NCI-H82 treated with DMSO at 0.1 percent for 48 hours (cell line): ENCODE results near the gene CNPY4.
"Not testable (repeated sequence)": the region's sequence is repeated elsewhere in the genome, so short reads cannot be mapped to it uniquely, and the experiment has no call there.

Source experiments
- DNase-seq: peaks from one replicate; lab custom pipeline; 2025; ENCODE audit not compliant: unreplicated experiment; lab: John Stamatoyannopoulos, UW

The CNPY4 gene

DNA sequence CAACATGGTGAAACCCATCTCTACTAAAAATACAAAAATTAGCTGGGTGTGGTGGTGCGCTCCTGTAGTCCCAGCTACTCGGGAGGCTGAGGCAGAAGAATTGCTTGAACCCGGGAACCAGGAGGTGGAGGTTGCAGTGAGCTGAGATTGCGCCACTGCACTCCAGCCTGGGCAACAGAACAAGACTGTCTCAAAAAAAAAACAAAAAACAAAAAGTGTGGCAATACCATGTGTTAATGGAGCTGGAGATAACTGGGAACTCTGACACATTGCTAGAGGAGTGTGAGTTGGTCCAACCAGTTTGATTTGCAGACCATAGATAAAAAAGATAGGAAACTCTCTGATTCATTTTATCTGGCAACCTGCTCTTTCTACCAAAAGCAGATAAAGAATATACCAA lies 26.9 kb downstream of the CNPY4 start:
- DNase-seq: not testable (repeated sequence)

DNA sequence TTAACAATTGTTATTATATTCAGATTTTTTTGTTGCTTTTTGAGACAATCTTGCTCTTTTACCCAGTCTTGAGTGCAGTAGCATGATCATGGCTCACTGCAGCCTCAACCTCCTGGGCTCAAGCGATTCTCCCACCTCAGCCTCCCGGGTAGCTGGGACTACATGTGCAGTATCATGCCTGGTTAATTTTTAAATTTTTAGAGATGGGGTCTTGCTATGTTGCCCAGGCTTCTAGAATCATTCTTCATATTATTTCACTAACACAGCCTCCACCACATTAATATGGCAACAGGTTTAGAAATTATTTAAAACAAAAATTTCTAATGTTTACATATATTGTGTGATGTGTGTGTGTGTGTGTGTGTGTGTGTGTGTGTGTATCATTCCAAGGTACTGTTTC lies 27.8 kb downstream of the CNPY4 start:
- no peak for DNase-seq

- no peak for DNase-seq
These were observed 28.8 kb downstream of the CNPY4 start for GRCh38 chr7:100148225-100148558.

- DNase-seq: peak; percentile 98
These were observed 29.3 kb downstream of the CNPY4 start, which contains the start of gene LAMTOR4 for GRCh38 chr7:100148559-100149328. Gene LAMTOR4, plus strand, starts transcription at chr7:100148918. Its CDS starts 55 bp downstream, at chr7:100148973.

- DNase-seq: no peak
These were observed 33.0 kb downstream of the CNPY4 start for GRCh38 chr7:100152404-100152803.

- DNase-seq: no peak
These were observed 33.7 kb downstream of the CNPY4 start for GRCh38 chr7:100152937-100153666.

DNA sequence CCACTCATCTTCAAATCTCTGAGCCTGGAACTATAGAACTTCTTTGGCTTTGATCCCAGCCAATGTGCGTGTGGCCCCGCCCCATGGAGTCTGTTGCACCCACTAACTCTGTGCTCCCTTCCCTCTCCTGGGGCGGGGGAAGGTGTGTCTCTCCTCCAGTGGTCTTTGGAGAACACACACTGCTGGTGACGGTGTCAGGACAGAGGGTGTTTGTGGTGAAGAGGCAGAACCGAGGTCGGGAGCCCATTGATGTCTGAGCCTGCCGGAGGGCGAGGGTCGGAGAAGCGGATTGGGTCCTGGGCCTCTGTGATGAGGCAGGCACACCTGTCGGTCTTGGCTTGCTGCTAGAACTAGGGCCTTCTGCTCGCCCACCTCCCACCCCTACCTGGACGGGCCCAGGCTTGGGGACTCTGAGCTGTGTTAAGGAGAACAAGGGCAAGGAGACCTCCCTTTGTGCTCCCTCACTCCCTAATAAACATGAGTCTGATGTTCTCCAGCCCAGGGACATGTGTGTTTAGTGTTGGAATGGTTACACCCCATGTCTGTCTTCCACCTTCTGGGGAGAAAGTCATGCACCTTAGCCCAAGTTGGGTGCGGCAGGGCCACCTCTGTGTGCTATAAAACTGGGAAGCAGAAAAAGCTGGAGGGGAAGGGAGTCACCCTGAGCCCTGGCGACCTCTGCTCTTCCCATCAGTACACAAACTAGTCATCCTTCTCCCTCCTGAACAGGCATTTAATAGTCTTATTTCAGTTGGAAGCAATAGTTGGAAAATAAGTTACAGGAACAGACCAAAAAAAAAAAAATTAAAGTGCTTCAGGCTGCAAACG lies 34.5 kb downstream of the CNPY4 start:
- DNase-seq: no peak

GRCh38 chr7:100154651-100155491 lies 35.4 kb downstream of the CNPY4 start:
- no peak for DNase-seq

- no peak for DNase-seq
These were observed 36.3 kb downstream of the CNPY4 start for GRCh38 chr7:100155553-100156317.

DNA sequence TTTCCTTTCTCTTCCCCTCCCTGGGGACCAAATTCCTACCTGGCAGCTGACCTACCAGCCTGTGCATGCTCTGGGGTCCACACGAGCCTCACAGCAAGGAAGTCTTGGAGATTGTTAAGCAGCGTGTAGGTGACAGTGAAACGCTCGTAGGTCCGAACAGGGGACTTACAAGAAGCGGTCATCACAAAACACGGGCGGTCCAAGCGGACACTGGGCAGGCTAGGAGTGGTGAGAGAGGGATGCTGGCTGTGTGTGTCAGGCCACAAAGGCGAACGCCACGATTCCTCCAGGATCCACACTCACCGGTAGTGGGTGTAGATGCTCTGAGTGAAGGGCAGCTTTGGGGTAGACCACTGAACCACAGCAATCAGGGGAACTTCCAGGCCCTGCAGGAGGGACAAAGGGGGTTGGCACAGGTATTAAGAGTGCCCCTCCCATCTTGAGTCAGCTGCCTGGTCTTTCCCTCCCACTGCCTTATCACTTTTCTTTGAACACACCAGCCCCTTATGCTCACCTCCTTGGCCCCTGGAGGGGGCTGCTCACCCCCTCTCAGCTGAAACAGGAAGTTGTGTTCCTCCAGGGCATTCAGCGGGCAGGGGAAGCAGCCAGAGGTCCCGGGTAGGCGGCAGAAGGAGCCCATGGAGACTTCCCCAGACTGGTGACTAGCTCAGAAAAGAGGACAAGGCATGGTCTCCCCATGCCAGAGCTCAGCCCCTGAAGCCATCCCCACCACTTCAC lies 37.1 kb downstream of the CNPY4 start:
- no peak for DNase-seq

GRCh38 chr7:100157069-100157333 lies 37.6 kb downstream of the CNPY4 start:
- no peak for DNase-seq

GRCh38 chr7:100157334-100158228 lies 38.1 kb downstream of the CNPY4 start:
- DNase-seq: no peak

- DNase-seq: peak; percentile 76
These were observed 39.0 kb downstream of the CNPY4 start, which contains the start of gene TRAPPC14 for GRCh38 chr7:100158229-100159098. Gene TRAPPC14, minus strand, starts transcription at chr7:100158723. Its CDS starts 224 bp downstream, at chr7:100158499.

- no peak for DNase-seq
These were observed 39.7 kb downstream of the CNPY4 start for GRCh38 chr7:100159099-100159623.

GRCh38 chr7:100160067-100160466 lies 40.6 kb downstream of the CNPY4 start:
- DNase-seq: no peak

DNA sequence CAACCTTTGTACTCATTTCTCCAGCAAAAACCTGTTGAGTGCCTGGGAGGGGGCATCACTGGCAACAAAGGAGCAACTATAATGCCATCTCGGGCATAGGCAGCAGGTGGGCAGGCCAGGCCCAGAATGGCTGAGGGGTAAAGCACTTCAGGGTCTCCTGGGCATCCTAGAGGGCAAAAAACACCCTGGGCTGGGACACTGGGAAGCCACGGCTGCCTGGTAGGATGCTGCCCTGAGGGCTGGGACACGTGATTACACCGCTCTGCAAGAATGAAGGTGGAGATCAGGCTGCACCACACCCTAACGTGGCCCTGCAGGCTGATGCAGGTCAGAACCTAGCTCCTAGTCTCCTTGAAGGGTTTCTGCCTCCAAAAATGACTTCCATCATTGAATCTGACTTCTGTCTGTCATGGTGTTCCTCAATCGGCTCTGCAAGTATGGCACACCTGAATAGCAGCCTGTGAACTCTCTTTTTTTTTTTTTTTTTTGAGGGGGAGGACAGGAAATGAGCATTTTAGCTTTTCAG lies 43.6 kb downstream of the CNPY4 start:
- DNase-seq: no peak

DNA sequence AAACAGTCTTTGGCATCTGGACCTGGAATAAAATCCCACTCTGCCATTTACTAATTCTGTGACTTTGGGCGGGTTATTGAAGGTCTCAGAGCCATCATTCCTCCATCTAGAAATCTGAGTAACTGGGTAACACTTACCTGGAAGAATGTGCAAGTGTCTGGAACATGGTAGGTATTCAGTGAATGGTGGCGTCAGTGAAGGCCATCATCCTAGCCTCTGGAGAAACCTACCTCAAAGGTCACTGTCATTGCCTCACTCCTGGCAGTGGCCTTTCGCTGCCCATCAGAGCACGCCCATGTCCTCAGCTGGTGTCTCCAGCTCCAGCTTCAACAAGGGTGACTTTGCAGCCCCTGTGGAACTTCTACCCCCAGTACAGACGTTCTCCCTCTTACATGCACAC lies 44.4 kb downstream of the CNPY4 start:
- no peak for DNase-seq
